Bronchial epithelial cell (primary cell): ENCODE results near the gene ANKS1A. TPM values are rescaled to one million over a fixed set of nuclear protein-coding genes. Genes with fewer than 3 reads are reported as not detected.
A peak's percentile ranks its signal among the peaks of the same experiment; 100 is the strongest.

ENCODE experiments used
- DNase-seq: peaks from one replicate; pipeline ENCODE4 v3.0.0-alpha.2; 2010; ENCODE audit warnings: low read depth
- FAIRE-seq: peaks from 2 replicates; lab custom pipeline; 2011; peaks lifted over from hg19 to GRCh38; lab: Jason Lieb, UNC
- H3K27me3 ChIP-seq: 2 replicates; pipeline ENCODE4 v1.5.1; 2011; ENCODE audit warnings: low read length; ENCODE audit not compliant: control insufficient read depth, insufficient read depth
- H3K36me3 ChIP-seq: 2 replicates; pipeline ENCODE4 v1.5.1; 2011; ENCODE audit warnings: low read length; ENCODE audit not compliant: control insufficient read depth, insufficient read depth
- H3K4me3 ChIP-seq: 2 replicates; pipeline ENCODE4 v1.5.1; 2011; ENCODE audit warnings: mild to moderate bottlenecking, low read depth, low read length, control low read depth
- total RNA-seq: library from RNA; depleted of rRNA; stranded (reverse); fragments of >200 nt; gene quantifications from 2 replicates; pipeline ENCODE4 v1.2.1, GENCODE V29; 2014
- TF ChIP-seq, protein P1 (sequence below): IDR thresholded peaks from 2 replicates; pipeline ENCODE4 v1.5.1; 2011; ENCODE audit warnings: mild to moderate bottlenecking, moderate library complexity, low read length, control low read depth, inconsistent platforms; ENCODE audit not compliant: insufficient read depth, severe bottlenecking

ANKS1A gene
- total RNA-seq, 1 donor from 2014 or later, result 9.5 TPM

DNA sequence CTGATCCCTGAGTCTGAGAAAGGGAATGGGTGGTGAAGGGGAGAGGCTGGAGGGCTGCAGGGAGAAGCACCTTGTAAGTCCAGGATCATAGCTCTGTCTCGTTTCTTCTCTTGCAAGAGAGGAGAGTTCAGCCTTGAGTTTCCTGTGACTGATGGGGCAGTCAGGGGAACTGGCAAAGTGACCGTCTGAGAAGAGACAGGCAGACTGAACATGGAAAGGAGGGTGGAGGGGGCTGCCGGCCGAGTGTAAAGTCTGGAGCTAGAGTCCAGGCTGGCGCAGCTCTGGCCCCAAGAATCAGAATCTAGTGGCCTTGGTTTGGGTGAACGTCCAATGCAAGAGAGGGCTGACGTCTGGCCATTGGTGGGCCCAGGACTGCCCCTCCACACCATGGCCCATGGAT lies 179.6 kb downstream of the ANKS1A start:
- Histone ChIP-seq H3K27me3 (no peaks in the 10 kb centered on the region), H3K4me3 (no peak overlapping the region), H3K36me3 (peaks cover 8% of the 10 kb centered on the region)
- FAIRE-seq (no peak), DNase-seq (no peak)
- TF ChIP-seq, protein P1, sequence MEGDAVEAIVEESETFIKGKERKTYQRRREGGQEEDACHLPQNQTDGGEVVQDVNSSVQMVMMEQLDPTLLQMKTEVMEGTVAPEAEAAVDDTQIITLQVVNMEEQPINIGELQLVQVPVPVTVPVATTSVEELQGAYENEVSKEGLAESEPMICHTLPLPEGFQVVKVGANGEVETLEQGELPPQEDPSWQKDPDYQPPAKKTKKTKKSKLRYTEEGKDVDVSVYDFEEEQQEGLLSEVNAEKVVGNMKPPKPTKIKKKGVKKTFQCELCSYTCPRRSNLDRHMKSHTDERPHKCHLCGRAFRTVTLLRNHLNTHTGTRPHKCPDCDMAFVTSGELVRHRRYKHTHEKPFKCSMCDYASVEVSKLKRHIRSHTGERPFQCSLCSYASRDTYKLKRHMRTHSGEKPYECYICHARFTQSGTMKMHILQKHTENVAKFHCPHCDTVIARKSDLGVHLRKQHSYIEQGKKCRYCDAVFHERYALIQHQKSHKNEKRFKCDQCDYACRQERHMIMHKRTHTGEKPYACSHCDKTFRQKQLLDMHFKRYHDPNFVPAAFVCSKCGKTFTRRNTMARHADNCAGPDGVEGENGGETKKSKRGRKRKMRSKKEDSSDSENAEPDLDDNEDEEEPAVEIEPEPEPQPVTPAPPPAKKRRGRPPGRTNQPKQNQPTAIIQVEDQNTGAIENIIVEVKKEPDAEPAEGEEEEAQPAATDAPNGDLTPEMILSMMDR, result no peak

DNA sequence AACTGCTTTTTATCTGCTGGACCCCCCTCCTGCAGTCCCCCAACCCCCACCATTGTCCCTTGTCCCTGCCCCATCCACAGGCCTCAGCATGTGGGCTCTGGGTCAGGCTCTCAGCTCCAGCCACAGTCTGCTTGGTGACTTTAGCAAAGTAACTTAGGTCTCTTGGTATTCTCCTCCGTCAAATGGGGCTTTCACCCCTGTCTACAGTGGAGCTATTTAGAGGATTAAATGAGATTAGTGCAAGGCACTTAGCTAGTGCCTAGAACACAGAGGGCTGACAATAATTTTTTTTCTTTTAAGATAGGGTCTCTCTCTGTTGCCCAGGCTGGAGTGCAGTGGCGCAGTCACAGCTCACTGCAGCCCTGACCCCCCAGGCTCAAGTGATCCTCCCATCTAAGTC lies 180.2 kb downstream of the ANKS1A start:
- TF ChIP-seq, protein P1, result no peak
- DNase-seq, result no peak
- FAIRE-seq, result no peak
- peaks cover 7% of the 10 kb centered on the region for H3K36me3 ChIP-seq
- H3K27me3 ChIP-seq, result no peaks in the 10 kb centered on the region
- H3K4me3 ChIP-seq, result no peak overlapping the region

DNA sequence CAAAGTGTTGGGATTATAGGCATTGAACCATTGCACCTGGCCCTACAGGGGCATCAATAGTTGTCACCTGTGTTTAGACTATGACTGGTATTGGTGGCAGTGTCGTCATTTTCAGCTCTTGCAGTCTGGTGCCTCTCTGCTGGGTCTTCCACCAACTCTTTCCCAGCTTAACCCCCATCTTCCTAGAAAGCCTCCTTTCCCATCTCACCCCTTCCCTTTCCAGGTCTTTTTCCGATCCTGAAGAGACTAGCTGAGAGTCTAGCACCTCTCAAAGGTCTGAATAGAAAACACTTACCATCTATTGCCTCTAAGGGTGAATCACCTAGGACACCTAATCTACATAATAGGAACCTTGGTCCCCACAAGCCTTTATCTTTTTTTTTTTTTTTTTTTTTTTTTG lies 181.1 kb downstream of the ANKS1A start:
- Histone ChIP-seq H3K27me3 (no peaks in the 10 kb centered on the region), H3K4me3 (no peak overlapping the region), H3K36me3 (peaks cover 10% of the 10 kb centered on the region)
- TF ChIP-seq, protein P1, result no peak
- FAIRE-seq, result no peak
- no peak for DNase-seq

DNA sequence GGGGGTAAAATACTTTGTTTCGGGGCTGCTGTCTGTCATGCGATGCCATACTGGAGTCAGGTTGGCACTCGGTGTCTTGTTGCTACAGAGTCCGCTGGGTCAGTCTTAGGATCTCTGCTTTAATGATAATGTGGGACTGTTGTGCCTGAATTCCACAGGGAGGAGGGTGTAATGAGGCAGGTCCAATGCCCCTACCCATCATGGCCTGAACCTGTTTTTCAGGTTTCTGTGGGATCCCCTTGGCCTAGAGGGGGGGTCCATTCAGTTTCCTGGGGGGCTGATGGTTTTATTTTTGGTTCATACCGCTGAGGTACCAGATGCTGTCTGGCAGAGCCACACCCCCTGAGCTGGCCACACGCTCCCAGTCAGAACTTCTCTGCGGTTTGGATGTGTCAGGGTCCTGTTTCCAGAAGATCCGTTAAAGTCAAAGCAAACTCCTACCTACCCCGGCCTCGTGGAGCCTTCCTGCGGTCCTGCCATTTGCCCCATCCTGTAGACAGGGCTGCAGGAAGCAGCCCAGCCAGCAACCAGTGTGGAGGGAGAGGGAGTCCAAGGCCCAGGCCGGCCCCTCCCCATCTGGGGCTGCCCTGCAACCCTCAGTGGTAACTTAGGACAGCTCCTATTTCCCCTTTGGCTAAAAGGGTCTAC lies 182.4 kb downstream of the ANKS1A start:
- no peaks in the 10 kb centered on the region for H3K27me3 ChIP-seq
- H3K36me3 ChIP-seq, result peaks cover 6% of the 10 kb centered on the region
- TF ChIP-seq, protein P1, result no peak
- peak; percentile 20 for DNase-seq
- H3K4me3 ChIP-seq, result no peak overlapping the region
- no peak for FAIRE-seq

DNA sequence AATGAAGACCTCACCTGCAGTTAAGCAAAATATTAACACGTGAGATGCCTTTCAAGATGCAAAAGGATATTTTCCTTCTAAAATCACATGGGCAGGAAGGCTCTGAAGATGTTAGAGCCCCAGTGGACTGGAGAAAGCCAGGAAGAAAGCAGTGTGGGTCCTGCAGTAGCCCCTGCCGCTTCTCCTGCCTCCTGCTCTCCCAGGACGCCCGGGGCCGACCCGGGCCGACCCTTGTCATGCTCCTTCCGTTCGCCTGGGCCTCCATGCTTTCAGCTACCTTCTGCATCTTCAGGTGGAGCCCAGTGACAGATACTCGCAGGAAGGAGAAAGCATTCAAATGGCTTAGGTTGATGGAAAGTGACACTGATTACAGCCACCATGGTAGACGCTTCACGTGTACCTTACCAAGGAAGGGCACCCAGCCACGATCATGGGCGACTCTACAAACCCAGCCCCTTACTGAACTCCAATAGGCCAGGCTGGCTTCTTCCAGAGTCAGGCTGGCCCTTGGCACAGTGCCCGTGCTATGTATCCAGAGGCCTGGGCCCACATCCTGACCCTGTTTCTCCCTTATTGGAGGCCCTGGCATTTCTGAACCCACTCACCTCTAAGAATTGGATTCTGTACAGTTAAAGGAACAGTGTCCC lies 183.1 kb downstream of the ANKS1A start:
- no peak overlapping the region for H3K4me3 ChIP-seq
- FAIRE-seq (peak; percentile 43), DNase-seq (no peak)
- no peaks in the 10 kb centered on the region for H3K27me3 ChIP-seq
- TF ChIP-seq, protein P1, result no peak
- peaks cover 5% of the 10 kb centered on the region for H3K36me3 ChIP-seq
